Ovary (tissue), 3 donors: ENCODE data around the gene DENND1B.

ENCODE experiments used
- CTCF ChIP-seq, 3 donors: fragments of 450-650 bp in 2 of 3; fragments of 200-600 bp in 1 of 3; IDR thresholded peaks; one replicate each; pipeline versions ENCODE4 v1.5.1 to v1.8.0; 2016 to 2022; ENCODE audit warnings: antibody characterized with exemption in 3 of 3, mild to moderate bottlenecking in 1 of 3
- POLR2A ChIP-seq: fragments of 450-650 bp; IDR thresholded peaks from one replicate; pipeline ENCODE4 v1.6.1; 2017; ENCODE audit warnings: antibody characterized with exemption, mild to moderate bottlenecking, moderate library complexity
- donor health status: DM: no; HTN: no; CAD: no.

GRCh38 chr1:197553281-197553680 lies 222.0 kb downstream of the DENND1B start:
- no peak for TF ChIP-seq CTCF (IDR thresholded peaks at IDR 0.05)
- TF ChIP-seq POLR2A: no peak
